ENCODE data around the gene KRTAP10-2. TPM values are rescaled to one million over a fixed set of nuclear protein-coding genes. Genes with fewer than 3 reads are reported as not detected.

KRTAP10-2 gene
- total RNA-seq, 1 experiment from 2014 or later: not detected

DNA sequence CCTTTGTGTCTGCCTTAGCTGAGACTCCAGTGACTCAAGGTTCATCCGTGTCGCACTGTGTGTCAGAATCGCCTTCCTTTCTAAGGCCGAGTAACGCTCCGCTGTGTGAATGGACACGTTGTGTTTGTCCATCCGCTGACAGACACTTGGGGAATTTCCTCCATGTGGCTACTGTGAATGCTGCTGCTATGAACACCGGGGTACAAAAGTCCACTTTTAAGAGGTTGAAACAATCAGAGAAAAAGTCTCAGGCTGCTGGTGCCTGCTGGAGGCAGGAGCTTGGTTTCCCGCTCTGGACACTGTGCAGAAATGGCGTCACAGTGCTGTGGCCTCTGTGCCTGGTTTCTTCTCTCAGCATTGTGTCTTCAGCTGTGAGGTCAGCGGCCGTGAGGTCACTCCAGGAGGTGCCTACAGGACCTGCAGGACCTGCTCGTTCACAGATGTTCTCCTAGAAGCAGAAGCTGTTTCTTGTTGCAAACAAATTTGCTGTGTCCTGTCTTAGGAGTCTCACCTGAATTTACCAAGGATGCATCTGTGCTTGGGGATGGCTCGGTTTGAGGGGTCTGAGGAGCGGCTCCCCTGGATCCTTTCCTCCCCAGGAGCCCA is 45.5 kb downstream of the KRTAP10-2 start:
- Histone ChIP-seq H3K56ac (ENCODE audit: insufficient read length, low read depth, low read length) (no peak overlapping the region), H4K20me1 (ENCODE audit: control insufficient read depth, insufficient read depth, insufficient read length) (peaks cover 5% of the 10 kb centered on the region), H4K91ac (ENCODE audit: insufficient read length, low read depth, low read length) (no peak overlapping the region), H4K5ac (ENCODE audit: insufficient read length, low read depth, low read length) (no peak overlapping the region), H2BK20ac (ENCODE audit: low read depth, low read length, poor library complexity, severe bottlenecking) (no peak overlapping the region), H2AK5ac (ENCODE audit: insufficient read length, low read length) (no peak overlapping the region), H2BK15ac (ENCODE audit: low read depth, low read length) (no peak overlapping the region), H3K79me1 (ENCODE audit: insufficient read depth, low read depth, low read length, poor library complexity, severe bottlenecking) (no peaks in the 10 kb centered on the region), H3K4ac (ENCODE audit: low read depth, low read length) (no peak overlapping the region), H2AFZ (ENCODE audit: low read length) (no peak overlapping the region), H2BK5ac (ENCODE audit: insufficient read length, low read length) (no peak overlapping the region), H3K9me3 (ENCODE audit: control insufficient read depth, low read depth, low read length) (no peaks in the 10 kb centered on the region), H3K18ac (ENCODE audit: insufficient read length, low read depth, low read length) (no peak overlapping the region), H3K4me1 (ENCODE audit: insufficient read depth, low read length) (no peaks in the 10 kb centered on the region), H3K23ac (ENCODE audit: insufficient read length, low read depth, low read length) (no peak overlapping the region), H4K8ac (replicated peaks; ENCODE audit: insufficient read length, low read depth, low read length) (no peak overlapping the region), H3K14ac (ENCODE audit: insufficient read depth, low read length) (no peak overlapping the region), H2BK12ac (ENCODE audit: insufficient read length, low read depth, low read length) (no peak overlapping the region), H3K79me2 (ENCODE audit: insufficient read depth, low read length) (no peaks in the 10 kb centered on the region), H3K23me2 (ENCODE audit: insufficient read length, low read depth, low read length, poor library complexity, severe bottlenecking) (no peaks in the 10 kb centered on the region), H3K4me2 (ENCODE audit: insufficient read depth, insufficient read length, low read length) (no peak overlapping the region), H3K27me3 (ENCODE audit: insufficient read depth, low read length) (no peaks in the 10 kb centered on the region), H3K27ac (ENCODE audit: insufficient read length, low read depth, low read length) (no peak overlapping the region), H2BK120ac (ENCODE audit: low read depth, low read length, poor library complexity, severe bottlenecking) (no peak overlapping the region), H3T11ph (ENCODE audit: low read length) (no peak overlapping the region), H3K9ac (ENCODE audit: extremely low read depth, insufficient read length, low read length) (no peak overlapping the region)
- DNase-seq: no peak
- no peak overlapping the region for H3K4me3 Mint-ChIP-seq
- no peaks in the 10 kb centered on the region for H3K9me3 Mint-ChIP-seq
- peaks cover 0 to 5% of the 10 kb centered on the region in 2 experiments; a peak in 3 of 4 replicates for H3K4me1 Mint-ChIP-seq
- H3K27me3 Mint-ChIP-seq (ENCODE audit: low read depth): no peaks in the 10 kb centered on the region
- no peak for TF ChIP-seq CTCF (conservative IDR thresholded peaks at IDR 0.05)
- no CpG with 5 or more reads among the region's 16 CpGs for WGBS (ENCODE audit: extremely low coverage, insufficient read length, low lambda C conversion rate)
- H3K36me3 Mint-ChIP-seq (ENCODE audit: insufficient read depth in 1 of 3, low read depth in 3 of 3): peaks cover 0 to 6% (median 3%) of the 10 kb centered on the region in 3 experiments; a peak in 4 of 7 replicates
- 0 out of 7 replicates have a peak overlapping the region, but pooled peaks of 1 of the 3 experiments have one; percentile 35 for H3K27ac Mint-ChIP-seq
